ENCODE results near the gene TMEM179. TPM values are rescaled to one million over a fixed set of nuclear protein-coding genes. Genes with fewer than 3 reads are reported as not detected.

Gene TMEM179
- polyA plus RNA-seq, 3 donors from 2014 or later: not detected

- H3K4me3 Mint-ChIP-seq: no peak overlapping the region
- H3K4me1 Mint-ChIP-seq: no peaks in the 10 kb centered on the region
- no peak for DNase-seq
- no peak overlapping the region for H3K27ac Mint-ChIP-seq
- no peaks in the 10 kb centered on the region for H3K36me3 Mint-ChIP-seq
- H3K9me3 Mint-ChIP-seq: no peaks in the 10 kb centered on the region
- peaks cover 2% of the 10 kb centered on the region in 3 donors for H3K27me3 Mint-ChIP-seq (ENCODE audit: low read depth in 3 of 3)
These were observed 12.9 kb downstream of the TMEM179 start for GRCh38 chr14:104591506-104592291.

DNA sequence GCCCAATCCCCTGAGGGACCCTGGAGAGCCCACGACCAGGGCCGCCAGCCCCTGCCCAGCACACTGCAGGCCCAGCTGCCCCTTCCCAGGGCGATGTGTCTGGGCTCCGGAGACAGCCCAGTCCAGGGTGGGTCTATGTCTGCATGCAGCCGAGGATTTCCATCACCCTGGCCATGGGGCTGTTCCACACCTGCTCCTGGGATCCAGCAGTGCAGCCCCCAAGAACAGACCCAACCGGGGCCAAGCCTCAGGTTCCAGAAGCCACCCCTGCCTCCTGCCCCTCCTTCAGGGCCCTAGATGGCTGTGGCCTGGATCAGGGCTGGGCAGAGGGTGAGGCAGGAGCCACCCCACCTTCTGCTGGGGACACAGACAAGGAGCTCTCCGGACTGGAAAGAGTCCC lies 13.5 kb downstream of the TMEM179 start:
- Mint-ChIP-seq H3K27ac (no peak overlapping the region), H3K9me3 (no peaks in the 10 kb centered on the region), H3K4me3 (no peak overlapping the region), H3K36me3 (no peaks in the 10 kb centered on the region), H3K4me1 (no peaks in the 10 kb centered on the region), H3K27me3 (ENCODE audit: low read depth in 3 of 3) (peaks cover 0 to 2% (median 2%) of the 10 kb centered on the region in 3 donors)
- no peak for DNase-seq

GRCh38 chr14:104590240-104590965 lies 14.2 kb downstream of the TMEM179 start:
- peaks cover 2 to 4% (median 2%) of the 10 kb centered on the region in 3 donors for H3K27me3 Mint-ChIP-seq (ENCODE audit: low read depth in 3 of 3)
- H3K4me3 Mint-ChIP-seq: no peak overlapping the region
- DNase-seq: no peak
- no peaks in the 10 kb centered on the region for H3K4me1 Mint-ChIP-seq
- no peak overlapping the region for H3K27ac Mint-ChIP-seq
- H3K36me3 Mint-ChIP-seq: no peaks in the 10 kb centered on the region
- no peaks in the 10 kb centered on the region for H3K9me3 Mint-ChIP-seq

DNA sequence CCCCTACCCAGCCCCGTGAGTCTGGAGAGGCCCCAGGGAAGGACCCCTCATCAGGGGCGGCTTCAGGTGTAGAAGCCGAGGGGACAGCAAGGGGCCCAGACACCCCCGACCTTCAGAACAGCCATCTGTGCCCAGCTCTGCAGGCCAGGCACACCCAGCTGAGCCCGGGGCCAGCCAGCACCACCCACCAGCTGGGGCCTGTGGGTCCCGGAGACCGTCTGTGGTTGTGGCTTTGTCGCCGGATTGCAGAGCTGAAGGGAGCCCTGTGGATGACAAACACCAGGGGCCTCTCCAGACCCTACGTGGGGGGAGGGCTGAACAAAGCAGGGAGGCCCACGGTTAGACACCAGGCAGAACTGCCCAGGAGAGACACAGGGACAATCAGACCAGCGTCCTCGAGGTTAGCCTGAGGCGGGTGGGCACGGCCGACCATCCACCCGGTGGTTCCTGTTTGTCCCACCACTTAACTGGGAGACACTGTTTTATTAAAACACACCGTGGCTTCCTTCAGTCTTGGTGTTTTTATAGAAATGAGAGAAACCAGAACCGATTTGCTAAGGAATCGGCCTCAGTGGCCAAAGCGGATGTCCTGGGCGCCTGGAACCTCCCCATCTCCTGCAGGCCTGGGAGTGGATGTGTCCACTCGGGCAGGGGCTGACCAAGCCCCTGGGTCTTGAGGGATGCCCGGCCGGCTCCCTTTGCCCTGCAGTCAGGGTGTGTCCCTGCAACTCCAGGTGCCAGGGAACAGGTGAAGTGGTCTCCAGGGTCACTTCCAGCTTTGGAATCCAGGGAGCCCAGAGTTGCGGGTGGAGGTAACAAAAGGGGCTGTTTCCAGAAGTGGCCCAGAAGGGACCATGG lies 15.0 kb downstream of the TMEM179 start:
- H3K4me3 Mint-ChIP-seq: no peak overlapping the region
- H3K27me3 Mint-ChIP-seq (ENCODE audit: low read depth in 3 of 3): peaks cover 2 to 5% (median 4%) of the 10 kb centered on the region in 3 donors
- H3K9me3 Mint-ChIP-seq: no peaks in the 10 kb centered on the region
- no peak overlapping the region for H3K27ac Mint-ChIP-seq
- no peak for DNase-seq
- no peaks in the 10 kb centered on the region for H3K36me3 Mint-ChIP-seq
- H3K4me1 Mint-ChIP-seq: no peaks in the 10 kb centered on the region

DNA sequence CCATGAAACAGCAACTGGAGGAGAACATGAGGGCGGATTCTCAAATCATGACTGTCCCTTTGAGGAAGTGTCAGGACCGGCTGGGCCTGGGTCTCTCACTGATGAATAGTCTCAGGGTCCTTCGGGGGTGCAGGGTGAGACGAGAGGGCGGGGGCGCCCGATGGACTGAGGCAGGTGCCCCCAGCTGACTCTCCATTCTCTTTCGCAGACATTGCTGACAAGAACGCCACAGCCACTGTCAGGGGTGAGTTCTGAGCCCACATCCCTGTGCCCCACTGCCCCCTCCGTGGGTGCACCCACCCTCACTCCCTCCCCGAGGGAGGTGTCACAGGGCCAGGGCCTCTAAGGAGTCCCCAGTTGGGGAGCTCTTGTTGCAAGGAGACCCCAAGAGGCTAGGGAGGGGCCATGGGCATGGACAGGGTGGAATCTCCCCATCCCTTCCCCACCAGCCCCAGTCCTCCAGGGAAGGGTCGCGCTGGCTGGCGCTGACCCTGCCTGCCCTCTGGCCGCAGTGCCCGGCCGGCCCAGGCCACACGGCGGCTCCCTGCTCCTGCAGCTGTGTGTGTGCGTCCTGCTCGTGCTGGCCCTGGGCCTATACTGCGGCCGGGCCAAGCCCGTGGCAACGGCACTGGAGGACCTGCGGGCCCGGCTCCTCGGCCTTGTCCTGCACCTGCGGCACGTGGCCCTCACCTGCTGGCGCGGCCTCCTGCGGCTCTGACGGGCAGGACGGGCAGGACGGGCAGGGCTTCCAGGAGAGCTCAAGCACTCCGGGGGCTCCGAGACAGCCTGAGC lies 16.3 kb downstream of the TMEM179 start:
- no peaks in the 10 kb centered on the region for H3K9me3 Mint-ChIP-seq
- DNase-seq: no peak
- no peaks in the 10 kb centered on the region for H3K36me3 Mint-ChIP-seq
- no peak overlapping the region for H3K4me3 Mint-ChIP-seq
- peaks cover 2 to 5% (median 4%) of the 10 kb centered on the region in 3 donors for H3K27me3 Mint-ChIP-seq (ENCODE audit: low read depth in 3 of 3)
- H3K4me1 Mint-ChIP-seq: no peaks in the 10 kb centered on the region
- H3K27ac Mint-ChIP-seq: no peak overlapping the region

DNA sequence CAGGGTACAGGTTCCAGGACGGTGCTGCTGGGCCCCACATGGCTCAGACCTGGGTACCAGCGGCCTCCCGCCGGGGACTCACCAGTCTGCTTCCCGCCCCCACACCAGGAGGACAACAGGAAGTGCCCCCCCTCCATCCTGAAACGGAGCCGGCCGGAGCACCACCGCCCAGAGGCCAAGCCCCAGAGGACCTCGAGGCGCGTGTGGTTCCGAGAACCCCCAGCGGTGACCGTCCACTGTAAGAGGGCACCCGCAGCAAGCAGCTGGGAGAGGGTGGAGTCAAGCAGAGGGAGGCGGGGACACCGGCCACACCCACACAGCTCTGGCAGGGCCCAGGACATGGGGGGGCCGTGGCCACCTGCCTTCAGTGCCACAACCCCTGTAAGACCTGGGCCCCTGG lies 16.9 kb downstream of the TMEM179 start:
- Mint-ChIP-seq H3K4me1 (no peaks in the 10 kb centered on the region), H3K27me3 (ENCODE audit: low read depth in 3 of 3) (peaks cover 2 to 5% (median 4%) of the 10 kb centered on the region in 3 donors), H3K4me3 (no peak overlapping the region), H3K36me3 (no peaks in the 10 kb centered on the region), H3K27ac (no peak overlapping the region), H3K9me3 (no peaks in the 10 kb centered on the region)
- DNase-seq: no peak

DNA sequence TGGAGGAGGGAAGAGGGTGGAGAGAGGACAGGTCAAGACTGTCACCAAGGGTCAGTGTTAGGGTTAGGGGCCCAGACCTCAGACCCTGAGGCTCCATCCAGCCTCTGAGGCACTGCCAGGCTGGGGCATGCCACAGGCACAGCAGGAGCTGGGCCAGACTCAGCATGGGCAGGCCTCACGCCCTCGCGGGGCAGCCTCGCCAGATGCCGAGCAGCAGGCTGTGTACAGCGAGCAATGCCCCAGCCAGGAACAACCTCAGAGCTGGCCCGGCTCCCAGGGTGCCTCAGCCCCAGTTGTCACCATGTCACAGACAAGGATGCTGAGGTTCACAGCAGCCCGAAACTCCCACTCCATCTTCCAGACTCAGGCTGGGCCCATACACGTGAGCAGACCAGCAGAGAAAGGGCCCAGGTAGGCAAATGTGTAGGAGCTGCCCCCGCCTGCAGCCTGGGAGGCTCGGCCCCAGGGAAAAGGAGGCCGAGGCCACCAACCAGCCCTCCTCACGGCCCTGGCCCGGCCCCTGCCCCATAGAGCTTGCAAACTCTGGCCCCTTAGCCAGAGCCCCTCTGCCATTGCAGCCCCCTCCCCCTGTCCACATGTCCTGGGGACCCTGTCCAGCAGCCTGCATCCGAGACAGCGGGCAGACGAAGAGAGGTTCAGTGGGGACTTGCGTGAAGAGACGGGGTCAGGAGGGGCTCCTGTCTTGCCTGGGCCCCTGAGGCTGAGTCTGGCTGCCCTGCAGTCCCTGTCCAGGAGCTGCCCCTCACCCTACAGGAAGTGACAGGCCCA lies 17.5 kb downstream of the TMEM179 start:
- Mint-ChIP-seq H3K4me1 (no peaks in the 10 kb centered on the region), H3K27ac (no peak overlapping the region), H3K9me3 (no peaks in the 10 kb centered on the region), H3K4me3 (no peak overlapping the region), H3K36me3 (no peaks in the 10 kb centered on the region), H3K27me3 (ENCODE audit: low read depth in 3 of 3) (peaks cover 2 to 4% (median 3%) of the 10 kb centered on the region in 3 donors)
- no peak for DNase-seq

DNA sequence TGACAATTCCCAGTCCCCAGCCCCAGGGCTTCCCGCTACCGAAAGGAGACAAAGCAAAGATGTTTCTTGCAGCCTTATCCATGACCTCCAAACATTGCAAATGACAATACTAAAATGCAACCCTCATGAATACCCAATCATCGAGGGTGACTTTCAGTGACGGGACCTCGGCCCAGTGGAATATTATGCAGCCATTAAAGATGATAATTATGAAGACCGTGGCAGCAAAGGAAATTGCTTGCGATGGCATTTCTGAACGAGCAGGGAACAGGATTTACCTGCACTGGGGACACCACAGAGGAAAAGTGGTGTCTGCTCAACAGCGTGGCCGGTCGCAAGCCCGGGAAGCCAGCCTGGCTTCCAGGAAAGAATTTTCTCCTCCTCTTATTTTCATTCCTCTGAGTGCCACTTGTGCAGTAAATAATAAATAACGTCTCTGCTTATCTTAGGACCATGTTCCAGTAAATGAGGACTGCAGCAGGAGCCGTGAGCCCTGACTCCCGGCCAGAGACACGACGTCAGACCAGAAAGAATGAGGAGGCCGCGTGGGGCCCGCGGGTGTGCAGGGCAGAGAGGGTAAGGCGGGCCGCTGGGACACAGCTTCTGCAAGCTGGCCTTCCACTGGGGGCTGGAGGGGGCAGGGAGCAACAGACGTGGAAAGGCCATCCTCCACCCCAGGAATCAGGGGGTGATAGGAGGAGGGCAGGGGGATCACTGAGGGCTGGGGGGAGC lies 18.4 kb downstream of the TMEM179 start:
- Mint-ChIP-seq H3K9me3 (no peaks in the 10 kb centered on the region), H3K4me3 (no peak overlapping the region), H3K27me3 (ENCODE audit: low read depth in 3 of 3) (peaks cover 2 to 3% (median 2%) of the 10 kb centered on the region in 3 donors), H3K4me1 (no peaks in the 10 kb centered on the region), H3K27ac (peak overlapping the region in 1 of 6 donors; percentile 76), H3K36me3 (no peaks in the 10 kb centered on the region)
- no peak for DNase-seq

DNA sequence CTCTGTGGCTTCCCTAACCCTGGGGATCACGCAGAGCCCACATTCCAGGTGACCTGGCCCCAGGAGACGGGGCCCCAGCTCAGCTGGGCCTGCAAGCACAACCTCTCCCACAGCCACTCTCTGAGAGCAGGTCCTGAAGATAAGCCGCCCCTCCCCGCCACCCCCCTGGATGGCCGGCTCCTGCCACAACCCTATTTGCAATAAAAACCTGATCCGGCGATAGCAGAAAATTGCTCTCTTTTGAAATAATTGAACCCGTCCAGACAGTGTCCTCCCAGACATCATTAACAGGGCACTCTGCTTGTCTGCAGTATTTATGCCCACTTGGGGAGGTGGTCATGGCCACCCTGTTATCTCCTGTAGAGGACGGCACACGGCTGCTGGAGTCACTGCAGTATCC lies 20.0 kb downstream of the TMEM179 start:
- peaks cover 2 to 3% (median 2%) of the 10 kb centered on the region in 3 donors for H3K27me3 Mint-ChIP-seq (ENCODE audit: low read depth in 3 of 3)
- no peaks in the 10 kb centered on the region for H3K36me3 Mint-ChIP-seq
- H3K27ac Mint-ChIP-seq: no peak overlapping the region
- no peaks in the 10 kb centered on the region for H3K4me1 Mint-ChIP-seq
- DNase-seq: no peak
- H3K9me3 Mint-ChIP-seq: no peaks in the 10 kb centered on the region
- no peak overlapping the region for H3K4me3 Mint-ChIP-seq

DNA sequence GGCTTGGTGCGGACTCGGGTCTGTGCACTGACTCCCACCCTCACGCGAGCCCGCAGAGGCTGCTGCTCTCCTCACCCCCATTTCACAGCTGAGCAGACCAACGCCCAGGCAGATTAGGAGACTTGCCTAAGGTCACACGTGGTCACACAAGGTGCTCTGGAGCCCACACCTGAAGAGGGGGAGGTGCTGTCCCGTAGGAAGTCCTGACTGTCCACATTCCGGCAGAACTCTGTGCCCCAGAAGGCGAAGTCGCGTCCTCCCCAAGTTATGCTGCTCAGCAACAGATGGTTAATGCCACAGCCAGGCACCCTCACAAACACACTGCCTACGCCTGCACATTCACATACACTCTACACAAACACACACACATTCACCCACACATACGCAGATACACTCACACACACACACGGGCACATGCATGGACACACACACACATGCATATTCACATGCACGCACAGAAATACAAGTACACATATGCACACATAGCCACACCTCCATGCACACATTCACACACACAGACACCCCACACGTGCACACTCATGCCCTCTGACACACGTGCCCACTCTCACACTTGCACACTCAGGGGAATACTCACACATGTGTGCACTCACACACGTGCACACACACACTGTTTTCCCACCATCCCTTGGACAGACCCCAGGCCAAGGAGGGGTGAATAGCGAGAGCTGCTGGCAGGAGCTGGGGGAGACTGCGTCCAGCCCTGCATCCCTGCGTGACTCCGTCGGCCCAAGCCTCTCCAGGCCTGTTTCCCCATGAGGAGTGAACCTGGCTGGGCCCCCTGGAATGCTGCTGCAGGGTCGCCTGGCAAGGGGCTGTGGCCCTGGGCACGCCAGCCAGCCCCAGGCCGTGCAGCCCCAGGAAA lies 20.9 kb downstream of the TMEM179 start:
- Mint-ChIP-seq H3K27ac (no peak overlapping the region), H3K27me3 (ENCODE audit: low read depth in 3 of 3) (peaks cover 2 to 3% (median 2%) of the 10 kb centered on the region in 3 donors), H3K4me1 (no peaks in the 10 kb centered on the region), H3K36me3 (no peaks in the 10 kb centered on the region), H3K9me3 (no peaks in the 10 kb centered on the region), H3K4me3 (no peak overlapping the region)
- DNase-seq: no peak

- Mint-ChIP-seq H3K9me3 (no peaks in the 10 kb centered on the region), H3K36me3 (no peaks in the 10 kb centered on the region), H3K27me3 (ENCODE audit: low read depth in 3 of 3) (peaks cover 2 to 3% (median 2%) of the 10 kb centered on the region in 3 donors), H3K4me1 (no peaks in the 10 kb centered on the region), H3K27ac (no peak overlapping the region), H3K4me3 (no peak overlapping the region)
- DNase-seq: no peak
These were observed 21.9 kb downstream of the TMEM179 start for GRCh38 chr14:104582662-104583061.

Data from immature natural killer cell (primary cell).